A549 (cell line): ENCODE data around the gene BNC2.

Source experiments
- CTCF ChIP-seq: fragments of >200 bp; sonication (Bioruptor Twin); formaldehyde crosslinking; IDR thresholded peaks from 3 replicates; pipeline ENCODE4 v1.5.1; 2016
- FOSL2 ChIP-seq, 2 experiments: fragments of 450-650 bp in 1 of 2; fragments of >200 bp in 1 of 2; sonication (Bioruptor Twin) in 1 of 2; formaldehyde crosslinking; IDR thresholded peaks; 2 replicates each; pipeline versions ENCODE4 v1.5.0 to v1.6.1; 2016 to 2020; ENCODE audit warnings: mild to moderate bottlenecking in 1 of 2, moderate library complexity in 1 of 2
- HDAC2 ChIP-seq: fragments of 200-600 bp; sonication (generic); IDR thresholded peaks from 2 replicates; pipeline ENCODE4 v1.6.1; 2016
- HOXA7 ChIP-seq: fragments of 250-450 bp; sonication (Bioruptor Pico); IDR thresholded peaks from 2 replicates; pipeline ENCODE4 v1.5.0; 2020; ENCODE audit warnings: mild to moderate bottlenecking, moderate library complexity
- JUN ChIP-seq, 2 experiments: fragments of >200 bp; sonication (Bioruptor Twin); formaldehyde crosslinking; IDR thresholded peaks; 2 replicates in 1 of 2; 3 replicates in 1 of 2; pipeline ENCODE4 v1.6.1; 2016 to 2017
- MAFK ChIP-seq: fragments of 450-650 bp; IDR thresholded peaks from 2 replicates; pipeline ENCODE4 v1.6.1; 2014; ENCODE audit not compliant: partially characterized antibody
- NFE2L2 ChIP-seq: fragments of 150-350 bp; conservative IDR thresholded peaks from 2 replicates; pipeline ENCODE4 v1.6.1; 2014; ENCODE audit warnings: low read length
- POLR2A ChIP-seq: IDR thresholded peaks from 2 replicates; pipeline ENCODE4 v1.6.1; 2012; ENCODE audit warnings: mild to moderate bottlenecking, low read length
- RAD21 ChIP-seq, 2 experiments: fragments of >200 bp in 1 of 2; sonication (Bioruptor Twin) in 1 of 2; formaldehyde crosslinking in 1 of 2; IDR thresholded peaks in 1 of 2; conservative IDR thresholded peaks in 1 of 2; 2 replicates in 1 of 2; 3 replicates in 1 of 2; pipeline ENCODE4 v1.6.1; 2012 to 2018; ENCODE audit warnings: inconsistent platforms in 1 of 2
- RFX5 ChIP-seq: fragments of 450-650 bp; IDR thresholded peaks from 2 replicates; pipeline ENCODE4 v1.7.1; 2014; ENCODE audit warnings: antibody characterized with exemption, mild to moderate bottlenecking, moderate library complexity
- TFCP2L1 ChIP-seq: fragments of 250-450 bp; sonication (Bioruptor Pico); IDR thresholded peaks from 2 replicates; pipeline ENCODE4 v1.5.0; 2021; ENCODE audit warnings: mild to moderate bottlenecking
- USF2 ChIP-seq: fragments of 450-650 bp; IDR thresholded peaks from 2 replicates; pipeline ENCODE4 v1.6.1; 2014; ENCODE audit warnings: antibody characterized with exemption
- TF ChIP-seq, protein P1 (sequence below): fragments of 200-600 bp; sonication (generic); IDR thresholded peaks from 2 replicates; pipeline ENCODE4 v1.6.1; 2016; ENCODE audit warnings: antibody characterized with exemption, mild to moderate bottlenecking, moderate library complexity
- TF ChIP-seq, protein P2 (sequence below): fragments of 150-350 bp; IDR thresholded peaks from 2 replicates; pipeline ENCODE4 v1.6.1; 2014; ENCODE audit warnings: low read depth, mild to moderate bottlenecking, low read length

GRCh38 chr9:16613051-16613450, 257.4 kb downstream of the BNC2 start:
- TF ChIP-seq CTCF (no peak), FOSL2 (IDR thresholded peaks at IDR 0.05) (no peak), FOSL2 (CRISPR knock-in tag; IDR thresholded peaks at IDR 0.05) (no peak), POLR2A (no peak), JUN (IDR thresholded peaks at IDR 0.05) (no peak), HOXA7 (CRISPR knock-in tag) (no peak), TFCP2L1 (CRISPR knock-in tag) (no peak), RFX5 (no peak), NFE2L2 (no peak), RAD21 (conservative IDR thresholded peaks at IDR 0.05 in 1 of 2, IDR thresholded peaks at IDR 0.05 in 1 of 2) (no peak), MAFK (no peak), USF2 (no peak), HDAC2 (no peak)
- TF ChIP-seq, protein P1, sequence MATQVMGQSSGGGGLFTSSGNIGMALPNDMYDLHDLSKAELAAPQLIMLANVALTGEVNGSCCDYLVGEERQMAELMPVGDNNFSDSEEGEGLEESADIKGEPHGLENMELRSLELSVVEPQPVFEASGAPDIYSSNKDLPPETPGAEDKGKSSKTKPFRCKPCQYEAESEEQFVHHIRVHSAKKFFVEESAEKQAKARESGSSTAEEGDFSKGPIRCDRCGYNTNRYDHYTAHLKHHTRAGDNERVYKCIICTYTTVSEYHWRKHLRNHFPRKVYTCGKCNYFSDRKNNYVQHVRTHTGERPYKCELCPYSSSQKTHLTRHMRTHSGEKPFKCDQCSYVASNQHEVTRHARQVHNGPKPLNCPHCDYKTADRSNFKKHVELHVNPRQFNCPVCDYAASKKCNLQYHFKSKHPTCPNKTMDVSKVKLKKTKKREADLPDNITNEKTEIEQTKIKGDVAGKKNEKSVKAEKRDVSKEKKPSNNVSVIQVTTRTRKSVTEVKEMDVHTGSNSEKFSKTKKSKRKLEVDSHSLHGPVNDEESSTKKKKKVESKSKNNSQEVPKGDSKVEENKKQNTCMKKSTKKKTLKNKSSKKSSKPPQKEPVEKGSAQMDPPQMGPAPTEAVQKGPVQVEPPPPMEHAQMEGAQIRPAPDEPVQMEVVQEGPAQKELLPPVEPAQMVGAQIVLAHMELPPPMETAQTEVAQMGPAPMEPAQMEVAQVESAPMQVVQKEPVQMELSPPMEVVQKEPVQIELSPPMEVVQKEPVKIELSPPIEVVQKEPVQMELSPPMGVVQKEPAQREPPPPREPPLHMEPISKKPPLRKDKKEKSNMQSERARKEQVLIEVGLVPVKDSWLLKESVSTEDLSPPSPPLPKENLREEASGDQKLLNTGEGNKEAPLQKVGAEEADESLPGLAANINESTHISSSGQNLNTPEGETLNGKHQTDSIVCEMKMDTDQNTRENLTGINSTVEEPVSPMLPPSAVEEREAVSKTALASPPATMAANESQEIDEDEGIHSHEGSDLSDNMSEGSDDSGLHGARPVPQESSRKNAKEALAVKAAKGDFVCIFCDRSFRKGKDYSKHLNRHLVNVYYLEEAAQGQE: no peak
- TF ChIP-seq, protein P2, sequence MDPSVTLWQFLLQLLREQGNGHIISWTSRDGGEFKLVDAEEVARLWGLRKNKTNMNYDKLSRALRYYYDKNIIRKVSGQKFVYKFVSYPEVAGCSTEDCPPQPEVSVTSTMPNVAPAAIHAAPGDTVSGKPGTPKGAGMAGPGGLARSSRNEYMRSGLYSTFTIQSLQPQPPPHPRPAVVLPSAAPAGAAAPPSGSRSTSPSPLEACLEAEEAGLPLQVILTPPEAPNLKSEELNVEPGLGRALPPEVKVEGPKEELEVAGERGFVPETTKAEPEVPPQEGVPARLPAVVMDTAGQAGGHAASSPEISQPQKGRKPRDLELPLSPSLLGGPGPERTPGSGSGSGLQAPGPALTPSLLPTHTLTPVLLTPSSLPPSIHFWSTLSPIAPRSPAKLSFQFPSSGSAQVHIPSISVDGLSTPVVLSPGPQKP: no peak
